HG03045 (cell line): ENCODE data around the gene MLLT1.

Experiments used
- ATAC-seq: cut with Tn5 transposase; IDR thresholded peaks from one replicate; pipeline ENCODE4 v1.9.1; 2021; ENCODE audit warnings: mild to moderate bottlenecking, moderate library complexity; ENCODE audit not compliant: unreplicated experiment

MLLT1 gene

GRCh38 chr19:6275170-6275744 lies 4.5 kb downstream of the MLLT1 start:
- ATAC-seq, result no peak

- no peak for ATAC-seq
These were observed 5.0 kb downstream of the MLLT1 start for GRCh38 chr19:6274756-6275155.

GRCh38 chr19:6273701-6274601 lies 5.8 kb downstream of the MLLT1 start:
- ATAC-seq, result no peak

- no peak for ATAC-seq
These were observed 6.7 kb downstream of the MLLT1 start for GRCh38 chr19:6272913-6273600.

- no peak for ATAC-seq
These were observed 7.4 kb downstream of the MLLT1 start for GRCh38 chr19:6272411-6272791.

GRCh38 chr19:6271721-6272410 lies 7.9 kb downstream of the MLLT1 start:
- no peak for ATAC-seq

GRCh38 chr19:6271251-6271650 lies 8.5 kb downstream of the MLLT1 start:
- ATAC-seq, result no peak

- no peak for ATAC-seq
These were observed 9.0 kb downstream of the MLLT1 start for GRCh38 chr19:6270822-6271221.

GRCh38 chr19:6270076-6270745 lies 9.6 kb downstream of the MLLT1 start:
- ATAC-seq, result no peak

- no peak for ATAC-seq
These were observed 10.5 kb downstream of the MLLT1 start for GRCh38 chr19:6269101-6269886.

GRCh38 chr19:6268382-6268771 lies 11.4 kb downstream of the MLLT1 start:
- no peak for ATAC-seq

GRCh38 chr19:6267552-6268381 lies 12.0 kb downstream of the MLLT1 start:
- ATAC-seq, result no peak

- ATAC-seq, result no peak
These were observed 15.0 kb downstream of the MLLT1 start for GRCh38 chr19:6264803-6265202.

GRCh38 chr19:6263735-6264444 lies 15.9 kb downstream of the MLLT1 start:
- no peak for ATAC-seq

GRCh38 chr19:6263306-6263705 lies 16.5 kb downstream of the MLLT1 start:
- ATAC-seq, result no peak

- ATAC-seq, result no peak
These were observed 17.3 kb downstream of the MLLT1 start for GRCh38 chr19:6262519-6262918.

- ATAC-seq, result no peak
These were observed 17.9 kb downstream of the MLLT1 start for GRCh38 chr19:6261883-6262282.

GRCh38 chr19:6260912-6261650 lies 18.7 kb downstream of the MLLT1 start:
- no peak for ATAC-seq
